Measurements from ENCODE around the gene ZBTB5.

- TF ChIP-seq CTCF (IDR thresholded peaks at IDR 0.05 in 4 of 5, conservative IDR thresholded peaks at IDR 0.05 in 1 of 5) (no peak), POLR2A (IDR thresholded peaks at IDR 0.05) (no peak)
Observed at GRCh38 chr9:37508834-37509206, 43.6 kb upstream of the ZBTB5 start.

Measured in gastrocnemius medialis (tissue), 4 donors.